Astrocyte (in vitro differentiated cells and primary cell): ENCODE measurements around the gene WASHC2A. TPM values are rescaled to one million over a fixed set of nuclear protein-coding genes. Genes with fewer than 3 reads are reported as not detected.
"Not testable (repeated sequence)": the region's sequence is repeated elsewhere in the genome, so short reads cannot be mapped to it uniquely, and the experiment has no call there.

ENCODE experiments used
- DNase-seq: peaks from one replicate; pipeline ENCODE4 v3.0.0-alpha.2; 2010; ENCODE audit warnings: low read depth
- FAIRE-seq: peaks from 2 replicates; lab custom pipeline; 2011; peaks lifted over from hg19 to GRCh38; lab: Jason Lieb, UNC
- H2AFZ ChIP-seq: 2 replicates; pipeline ENCODE4 v1.6.0; 2012; ENCODE audit warnings: low read depth, low read length, inconsistent platforms
- H3K27ac ChIP-seq: 2 replicates; pipeline ENCODE4 v1.5.1; 2011; ENCODE audit warnings: low read depth, low read length, inconsistent platforms
- H3K27me3 ChIP-seq: 2 replicates; pipeline ENCODE4 v1.6.0; 2011; ENCODE audit warnings: low read length, inconsistent platforms; ENCODE audit not compliant: insufficient read depth
- H3K36me3 ChIP-seq: 2 replicates; pipeline ENCODE4 v1.5.1; 2011; ENCODE audit warnings: low read length, inconsistent platforms; ENCODE audit not compliant: insufficient read depth
- H3K4me1 ChIP-seq: 2 replicates; pipeline ENCODE4 v1.5.1; 2011; ENCODE audit warnings: low read length, inconsistent platforms; ENCODE audit not compliant: insufficient read depth
- H3K4me2 ChIP-seq: 2 replicates; pipeline ENCODE4 v1.6.0; 2012; ENCODE audit warnings: low read length, inconsistent platforms
- H3K4me3 ChIP-seq: 2 replicates; pipeline ENCODE4 v1.5.1; 2011; ENCODE audit warnings: low read depth, mild to moderate bottlenecking, low read length, inconsistent platforms; ENCODE audit not compliant: insufficient read depth
- H3K79me2 ChIP-seq: 2 replicates; pipeline ENCODE4 v1.6.0; 2012; ENCODE audit warnings: mild to moderate bottlenecking, low read length, inconsistent platforms; ENCODE audit not compliant: insufficient read depth
- H3K9ac ChIP-seq: 2 replicates; pipeline ENCODE4 v1.6.0; 2012; ENCODE audit warnings: mild to moderate bottlenecking, low read length, inconsistent platforms
- H3K9me3 ChIP-seq: 2 replicates; pipeline ENCODE4 v1.5.1; 2012; ENCODE audit warnings: low read depth, mild to moderate bottlenecking, low read length, inconsistent platforms; ENCODE audit not compliant: insufficient read depth
- H4K20me1 ChIP-seq: 2 replicates; pipeline ENCODE4 v1.6.0; 2012; ENCODE audit warnings: low read length, inconsistent platforms; ENCODE audit not compliant: insufficient read depth
- H3K27ac Mint-ChIP-seq: one replicate; pipeline ENCODE4 v1.8.0; 2021; ENCODE audit warnings: mild to moderate bottlenecking, mixed read lengths; ENCODE audit not compliant: unreplicated experiment
- H3K27me3 Mint-ChIP-seq: one replicate; pipeline ENCODE4 v1.8.0; 2021; ENCODE audit warnings: low read depth, mixed read lengths; ENCODE audit not compliant: unreplicated experiment
- H3K36me3 Mint-ChIP-seq: one replicate; pipeline ENCODE4 v1.8.0; 2021; ENCODE audit warnings: low read depth, mixed read lengths; ENCODE audit not compliant: unreplicated experiment
- H3K4me1 Mint-ChIP-seq: one replicate; pipeline ENCODE4 v1.8.0; 2021; ENCODE audit warnings: low read depth, mixed read lengths; ENCODE audit not compliant: unreplicated experiment
- H3K4me3 Mint-ChIP-seq: one replicate; pipeline ENCODE4 v1.8.0; 2021; ENCODE audit warnings: mild to moderate bottlenecking, moderate library complexity, mixed read lengths; ENCODE audit not compliant: unreplicated experiment
- H3K9me3 Mint-ChIP-seq: one replicate; pipeline ENCODE4 v1.8.0; 2021; ENCODE audit warnings: mild to moderate bottlenecking, mixed read lengths; ENCODE audit not compliant: unreplicated experiment
- CTCF ChIP-seq: IDR thresholded peaks from 2 replicates; pipeline ENCODE4 v1.5.1; 2011; ENCODE audit warnings: low read depth, mild to moderate bottlenecking, inconsistent platforms, low read length, moderate library complexity; ENCODE audit not compliant: insufficient read depth
- EZH2 ChIP-seq: IDR thresholded peaks from 2 replicates; pipeline ENCODE4 v1.6.1; 2012; ENCODE audit warnings: mild to moderate bottlenecking, low read length, inconsistent platforms; ENCODE audit not compliant: insufficient read depth
- total RNA-seq: library from RNA; stranded (reverse); gene quantifications from 2 replicates; pipeline ENCODE4 v1.2.1, GENCODE V29; 2021

The WASHC2A gene
- total RNA-seq, 1 donor from 2014 or later: 40.7 TPM

GRCh38 chr10:50044941-50045664, 22.7 kb upstream of the WASHC2A start:
- DNase-seq (peak; percentile 12), FAIRE-seq (no peak)
- H3K4me1 Mint-ChIP-seq: peaks cover 9% of the 10 kb centered on the region
- H3K4me3 Mint-ChIP-seq: no peak overlapping the region
- H3K9me3 Mint-ChIP-seq: peaks cover 7% of the 10 kb centered on the region
- no peaks in the 10 kb centered on the region for H3K36me3 ChIP-seq
- no peaks in the 10 kb centered on the region for H3K9me3 ChIP-seq
- H3K27ac ChIP-seq: no peak overlapping the region
- no peak overlapping the region for H3K9ac ChIP-seq
- no peak overlapping the region for H2AFZ ChIP-seq
- H3K4me1 ChIP-seq: no peaks in the 10 kb centered on the region
- peak overlapping the region; percentile 13 for H3K27ac Mint-ChIP-seq
- H3K27me3 ChIP-seq: no peaks in the 10 kb centered on the region
- no peak overlapping the region for H3K4me3 ChIP-seq
- no peaks in the 10 kb centered on the region for H3K79me2 ChIP-seq
- H4K20me1 ChIP-seq: no peaks in the 10 kb centered on the region
- peaks cover 2% of the 10 kb centered on the region for H3K27me3 Mint-ChIP-seq
- no peaks in the 10 kb centered on the region for H3K36me3 Mint-ChIP-seq
- TF ChIP-seq EZH2 (no peak), CTCF (no peak)
- no peak overlapping the region for H3K4me2 ChIP-seq

GRCh38 chr10:50046457-50046856, 21.3 kb upstream of the WASHC2A start:
- not testable (repeated sequence) for H3K27ac ChIP-seq, FAIRE-seq, H3K79me2 ChIP-seq, H3K4me1 Mint-ChIP-seq, DNase-seq, H3K9ac ChIP-seq, H3K27me3 Mint-ChIP-seq, H3K4me1 ChIP-seq, H3K4me3 Mint-ChIP-seq, H3K4me2 ChIP-seq, H3K36me3 Mint-ChIP-seq, H4K20me1 ChIP-seq, H2AFZ ChIP-seq, H3K27me3 ChIP-seq, H3K9me3 Mint-ChIP-seq, H3K36me3 ChIP-seq, H3K4me3 ChIP-seq, H3K9me3 ChIP-seq
- H3K27ac Mint-ChIP-seq: peak overlapping the region; percentile 37

GRCh38 chr10:50047594-50047993, 20.2 kb upstream of the WASHC2A start:
- not testable (repeated sequence) for H3K9me3 ChIP-seq, H2AFZ ChIP-seq, H3K27ac ChIP-seq, H3K4me1 ChIP-seq, H3K4me3 ChIP-seq, H3K36me3 ChIP-seq, H3K36me3 Mint-ChIP-seq, H3K9ac ChIP-seq, H3K27me3 ChIP-seq, DNase-seq, FAIRE-seq, H3K9me3 Mint-ChIP-seq, H3K79me2 ChIP-seq, H3K27me3 Mint-ChIP-seq, H3K27ac Mint-ChIP-seq, H3K4me3 Mint-ChIP-seq, H3K4me2 ChIP-seq, H4K20me1 ChIP-seq
- peaks cover 14% of the 10 kb centered on the region for H3K4me1 Mint-ChIP-seq

- not testable (repeated sequence) for H4K20me1 ChIP-seq, H3K4me3 ChIP-seq, H3K27ac ChIP-seq, H3K4me1 Mint-ChIP-seq, H3K9me3 ChIP-seq, H3K79me2 ChIP-seq, H3K36me3 ChIP-seq, H3K9me3 Mint-ChIP-seq, H3K9ac ChIP-seq, H3K36me3 Mint-ChIP-seq, H3K27ac Mint-ChIP-seq, H3K4me1 ChIP-seq, H3K27me3 ChIP-seq, H3K4me3 Mint-ChIP-seq, FAIRE-seq, H3K27me3 Mint-ChIP-seq
- peak overlapping the region; percentile 80 for H3K4me2 ChIP-seq
- peak; percentile 59 for DNase-seq
- H2AFZ ChIP-seq: peak overlapping the region; percentile 7
These were observed 15.6 kb upstream of the WASHC2A start for GRCh38 chr10:50051995-50052660.

- FAIRE-seq, H3K36me3 ChIP-seq, H3K36me3 Mint-ChIP-seq, H4K20me1 ChIP-seq, H3K4me3 ChIP-seq, DNase-seq, H3K9me3 Mint-ChIP-seq, H3K27ac Mint-ChIP-seq, H3K27ac ChIP-seq, H3K79me2 ChIP-seq, H3K4me1 Mint-ChIP-seq, H3K9me3 ChIP-seq, H3K27me3 ChIP-seq, H3K9ac ChIP-seq, H3K27me3 Mint-ChIP-seq, H3K4me3 Mint-ChIP-seq, H2AFZ ChIP-seq, H3K4me1 ChIP-seq: not testable (repeated sequence)
- H3K4me2 ChIP-seq: peak overlapping the region; percentile 80
These were observed 14.9 kb upstream of the WASHC2A start for GRCh38 chr10:50052778-50053376.
